PC-3 (cell line): ENCODE data around the gene PRM1. TPM values are rescaled to one million over a fixed set of nuclear protein-coding genes. Genes with fewer than 3 reads are reported as not detected.

Experiments
- ATAC-seq: fragments of 200-7000 bp; cut with Tn5 transposase; 2 replicates; pipeline ENCODE4 v1.9.1; 2020; ENCODE audit warnings: mild to moderate bottlenecking, moderate library complexity
- BruUV-seq: library from RNA; stranded (reverse); fragments of 400-500 nt; replicated peaks from 2 replicates; lab custom pipeline; 2021; lab: Mats Ljungman, UMichigan
- CTCF ChIA-PET: fragments of 300-600 bp; sonication (Branson Sonifier 250); formaldehyde crosslinking; loops from one replicate; lab custom pipeline; 2022; ENCODE audit warnings: antibody characterized with exemption; lab: Charles Lee
- POLR2A ChIA-PET: fragments of 300-600 bp; sonication (Branson Sonifier 250); formaldehyde crosslinking; loops from one replicate; lab custom pipeline; 2022; ENCODE audit warnings: antibody characterized with exemption; ENCODE audit not compliant: unreplicated experiment; lab: Charles Lee
- DNase-seq: peaks from one replicate; pipeline ENCODE4 v3.0.0-alpha.2; 2015
- H2AFZ ChIP-seq: fragments of 300-600 bp; sonication (generic); 2 replicates; pipeline ENCODE4 v1.6.0; 2016; ENCODE audit warnings: antibody characterized with exemption, low read length
- H3F3A ChIP-seq: fragments of 300-600 bp; sonication (generic); one replicate; pipeline ENCODE4 v1.6.0; 2017; ENCODE audit warnings: antibody characterized with exemption, low read length, control low read depth, mild to moderate bottlenecking; ENCODE audit not compliant: unreplicated experiment
- H3K27ac ChIP-seq: fragments of 300-600 bp; sonication (generic); 2 replicates; pipeline ENCODE4 v1.5.1; 2016; ENCODE audit warnings: mild to moderate bottlenecking, low read length
- H3K27me3 ChIP-seq: fragments of 300-600 bp; sonication (generic); 2 replicates; pipeline ENCODE4 v1.6.1; 2016; ENCODE audit warnings: low read length, mixed read lengths
- H3K36me3 ChIP-seq: fragments of 300-600 bp; sonication (generic); 2 replicates; pipeline ENCODE4 v1.6.1; 2016; ENCODE audit warnings: low read depth, mixed run types, low read length, mixed read lengths
- H3K4me1 ChIP-seq: fragments of 300-600 bp; sonication (generic); 2 replicates; pipeline ENCODE4 v1.5.1; 2016; ENCODE audit warnings: low read length; ENCODE audit not compliant: insufficient read depth
- H3K4me2 ChIP-seq: fragments of 300-600 bp; sonication (generic); 2 replicates; pipeline ENCODE4 v1.6.0; 2016; ENCODE audit warnings: low read length
- H3K4me3 ChIP-seq: fragments of 300-600 bp; sonication (generic); 2 replicates; pipeline ENCODE4 v1.5.1; 2016; ENCODE audit warnings: mild to moderate bottlenecking, low read length, mixed read lengths
- H3K79me2 ChIP-seq: fragments of 300-600 bp; sonication (generic); 2 replicates; pipeline ENCODE4 v1.6.1; 2017; ENCODE audit warnings: low read length, mixed read lengths
- H3K9ac ChIP-seq: fragments of 300-600 bp; sonication (generic); 2 replicates; pipeline ENCODE4 v1.6.0; 2016; ENCODE audit warnings: mild to moderate bottlenecking, low read length
- H3K9me2 ChIP-seq: fragments of 300-600 bp; sonication (generic); replicated peaks from 2 replicates; pipeline ENCODE4 v1.6.1; 2016; ENCODE audit warnings: mixed run types, low read length, mixed read lengths
- H3K9me3 ChIP-seq: fragments of 300-600 bp; sonication (generic); 2 replicates; pipeline ENCODE4 v1.6.1; 2016; ENCODE audit warnings: low read length, mixed read lengths
- H4K20me1 ChIP-seq: fragments of 300-600 bp; sonication (generic); 2 replicates; pipeline ENCODE4 v1.6.1; 2016; ENCODE audit warnings: low read length, mixed read lengths
- EZH2 ChIP-seq: fragments of 300-600 bp; sonication (generic); IDR thresholded peaks from one replicate; pipeline ENCODE4 v1.6.1; 2017; ENCODE audit warnings: antibody characterized with exemption, mild to moderate bottlenecking, low read length; ENCODE audit not compliant: unreplicated experiment
- EZH2phosphoT487 ChIP-seq: fragments of 300-600 bp; sonication (generic); IDR thresholded peaks from 2 replicates; pipeline ENCODE4 v1.6.1; 2018; ENCODE audit warnings: mild to moderate bottlenecking, antibody characterized with exemption, low read length, borderline replicate concordance
- intact Hi-C: fragments of 100-400 bp; cut with micrococcal nuclease; formaldehyde crosslinking; loops from 2 replicates; pipeline ENCODE4 v1.9.0; 2023
- total RNA-seq: library from RNA; depleted of rRNA; stranded (reverse); fragments of >200 nt; gene quantifications from 2 replicates; pipeline ENCODE4 v1.2.3, GENCODE V29; 2014
- TF ChIP-seq, protein P1 (sequence below): fragments of 300-600 bp; sonication (generic); conservative IDR thresholded peaks from 2 replicates; pipeline ENCODE4 v1.5.1; 2017; ENCODE audit warnings: antibody characterized with exemption, low read depth, mild to moderate bottlenecking, low read length

PRM1 gene
- total RNA-seq, 1 experiment from 2014 or later, result not detected

DNA sequence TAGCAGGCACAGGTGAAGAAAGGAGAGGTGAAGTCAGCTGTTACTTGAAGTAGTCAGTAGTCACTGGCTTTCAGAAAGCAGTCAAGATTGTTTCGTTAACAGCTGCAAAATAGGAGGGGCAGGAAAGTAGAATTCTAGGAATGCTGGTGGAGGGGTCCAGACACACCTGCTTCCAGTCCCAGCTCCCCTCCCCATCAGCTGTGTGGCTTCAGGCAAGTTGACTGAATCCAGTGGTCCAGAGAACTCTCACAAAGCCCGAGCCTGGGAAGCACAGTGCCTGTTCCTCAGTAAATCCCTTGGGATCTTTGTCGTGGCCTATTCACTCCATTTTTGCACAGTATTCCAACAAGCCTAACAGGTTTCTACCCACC, 20.5 kb downstream of the PRM1 start:
- Histone ChIP-seq H3K27me3 (no peaks in the 10 kb centered on the region), H2AFZ (no peak overlapping the region), H3F3A (no peaks in the 10 kb centered on the region), H3K4me2 (no peak overlapping the region), H3K9me3 (no peaks in the 10 kb centered on the region), H3K4me3 (no peak overlapping the region), H4K20me1 (no peaks in the 10 kb centered on the region), H3K4me1 (peaks cover 4% of the 10 kb centered on the region), H3K36me3 (no peaks in the 10 kb centered on the region), H3K79me2 (peaks cover under 1% of the 10 kb centered on the region; the same call in 1 of the 2 replicates), H3K9ac (no peak overlapping the region), H3K9me2 (no peaks in the 10 kb centered on the region), H3K27ac (no peak overlapping the region)
- no TSS peak for BruUV-seq
- intact Hi-C loops, result no loop called here
- CTCF ChIA-PET, result no interaction called here
- ATAC-seq, result no peak
- DNase-seq, result no peak
- POLR2A ChIA-PET, result no interaction called here
- no peak for TF ChIP-seq EZH2phosphoT487
- no peak for TF ChIP-seq EZH2
- TF ChIP-seq, protein P1, sequence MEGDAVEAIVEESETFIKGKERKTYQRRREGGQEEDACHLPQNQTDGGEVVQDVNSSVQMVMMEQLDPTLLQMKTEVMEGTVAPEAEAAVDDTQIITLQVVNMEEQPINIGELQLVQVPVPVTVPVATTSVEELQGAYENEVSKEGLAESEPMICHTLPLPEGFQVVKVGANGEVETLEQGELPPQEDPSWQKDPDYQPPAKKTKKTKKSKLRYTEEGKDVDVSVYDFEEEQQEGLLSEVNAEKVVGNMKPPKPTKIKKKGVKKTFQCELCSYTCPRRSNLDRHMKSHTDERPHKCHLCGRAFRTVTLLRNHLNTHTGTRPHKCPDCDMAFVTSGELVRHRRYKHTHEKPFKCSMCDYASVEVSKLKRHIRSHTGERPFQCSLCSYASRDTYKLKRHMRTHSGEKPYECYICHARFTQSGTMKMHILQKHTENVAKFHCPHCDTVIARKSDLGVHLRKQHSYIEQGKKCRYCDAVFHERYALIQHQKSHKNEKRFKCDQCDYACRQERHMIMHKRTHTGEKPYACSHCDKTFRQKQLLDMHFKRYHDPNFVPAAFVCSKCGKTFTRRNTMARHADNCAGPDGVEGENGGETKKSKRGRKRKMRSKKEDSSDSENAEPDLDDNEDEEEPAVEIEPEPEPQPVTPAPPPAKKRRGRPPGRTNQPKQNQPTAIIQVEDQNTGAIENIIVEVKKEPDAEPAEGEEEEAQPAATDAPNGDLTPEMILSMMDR, result no peak

DNA sequence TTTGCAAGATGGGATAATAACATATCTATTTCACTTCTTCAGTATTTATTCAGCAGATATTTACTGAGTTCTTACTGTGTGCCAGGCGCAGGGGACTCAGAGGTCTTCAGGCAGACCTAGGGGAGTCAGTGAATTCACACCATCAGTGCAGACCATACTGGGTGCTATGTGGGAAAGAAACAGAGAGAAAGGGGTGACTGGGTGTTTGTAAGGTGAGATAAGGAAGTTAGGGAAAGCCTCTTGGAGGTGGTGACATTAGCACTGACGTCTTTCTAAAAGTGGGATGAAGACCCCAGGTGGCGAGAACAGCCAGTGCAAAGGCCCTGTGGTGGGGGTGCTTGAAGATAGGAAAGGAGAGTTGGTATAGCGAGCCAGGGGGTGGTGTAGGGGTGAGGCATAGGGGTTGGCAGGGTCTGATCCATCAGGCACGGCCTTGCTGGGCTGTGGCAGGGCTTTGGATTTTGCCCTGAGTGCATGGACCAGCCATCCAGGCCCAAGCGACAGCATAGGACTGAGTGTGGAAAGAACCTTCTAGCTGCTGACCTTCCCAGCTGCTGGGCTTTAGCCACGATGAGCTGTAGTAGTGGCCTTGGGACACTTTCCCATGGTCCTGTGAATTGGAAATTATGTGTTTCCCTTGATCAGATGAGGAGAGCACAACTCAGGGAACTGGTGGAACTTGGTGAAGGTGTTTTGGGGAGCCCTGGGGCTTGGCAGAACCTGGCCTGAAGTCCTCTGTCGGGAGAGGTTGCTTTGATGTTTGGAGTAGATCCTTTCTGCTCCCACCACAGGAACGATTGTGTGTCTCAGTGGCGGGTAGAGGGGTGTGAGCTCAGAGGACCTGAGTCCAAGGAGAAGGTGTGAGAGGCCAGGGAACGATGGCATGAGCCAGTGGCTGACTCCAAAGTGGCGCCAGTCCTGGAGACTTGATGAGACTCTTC, 21.2 kb downstream of the PRM1 start:
- no peak overlapping the region for H2AFZ ChIP-seq
- H3K79me2 ChIP-seq, result peaks cover 7% of the 10 kb centered on the region
- no peak overlapping the region for H3K9ac ChIP-seq
- no peaks in the 10 kb centered on the region for H3K27me3 ChIP-seq
- no peaks in the 10 kb centered on the region for H3K36me3 ChIP-seq
- H3K4me3 ChIP-seq, result no peak overlapping the region
- H4K20me1 ChIP-seq, result no peaks in the 10 kb centered on the region
- ChIA-PET POLR2A (no interaction called here), CTCF (no interaction called here)
- intact Hi-C loops, result loop anchor here (5.0 to 10.0 kb wide), 2 partner anchors 97 to 125 kb away; no protein-coding TSS in a partner anchor
- TF ChIP-seq EZH2, result no peak
- TF ChIP-seq, protein P1, result no peak
- TF ChIP-seq EZH2phosphoT487, result no peak
- H3K9me2 ChIP-seq, result no peaks in the 10 kb centered on the region
- no peaks in the 10 kb centered on the region for H3K9me3 ChIP-seq
- H3F3A ChIP-seq, result no peaks in the 10 kb centered on the region
- H3K4me2 ChIP-seq, result no peak overlapping the region
- no TSS peak for BruUV-seq
- H3K27ac ChIP-seq, result no peak overlapping the region
- ATAC-seq (no peak), DNase-seq (no peak)
- peaks cover 4% of the 10 kb centered on the region for H3K4me1 ChIP-seq
